ENCODE results near the gene ZFPM1. TPM values are rescaled to one million over a fixed set of nuclear protein-coding genes. Genes with fewer than 3 reads are reported as not detected.
A peak's percentile ranks its signal among the peaks of the same experiment; 100 is the strongest.

The ZFPM1 gene
- total RNA-seq, 1 donor from 2014 or later = 3.6 TPM

DNA sequence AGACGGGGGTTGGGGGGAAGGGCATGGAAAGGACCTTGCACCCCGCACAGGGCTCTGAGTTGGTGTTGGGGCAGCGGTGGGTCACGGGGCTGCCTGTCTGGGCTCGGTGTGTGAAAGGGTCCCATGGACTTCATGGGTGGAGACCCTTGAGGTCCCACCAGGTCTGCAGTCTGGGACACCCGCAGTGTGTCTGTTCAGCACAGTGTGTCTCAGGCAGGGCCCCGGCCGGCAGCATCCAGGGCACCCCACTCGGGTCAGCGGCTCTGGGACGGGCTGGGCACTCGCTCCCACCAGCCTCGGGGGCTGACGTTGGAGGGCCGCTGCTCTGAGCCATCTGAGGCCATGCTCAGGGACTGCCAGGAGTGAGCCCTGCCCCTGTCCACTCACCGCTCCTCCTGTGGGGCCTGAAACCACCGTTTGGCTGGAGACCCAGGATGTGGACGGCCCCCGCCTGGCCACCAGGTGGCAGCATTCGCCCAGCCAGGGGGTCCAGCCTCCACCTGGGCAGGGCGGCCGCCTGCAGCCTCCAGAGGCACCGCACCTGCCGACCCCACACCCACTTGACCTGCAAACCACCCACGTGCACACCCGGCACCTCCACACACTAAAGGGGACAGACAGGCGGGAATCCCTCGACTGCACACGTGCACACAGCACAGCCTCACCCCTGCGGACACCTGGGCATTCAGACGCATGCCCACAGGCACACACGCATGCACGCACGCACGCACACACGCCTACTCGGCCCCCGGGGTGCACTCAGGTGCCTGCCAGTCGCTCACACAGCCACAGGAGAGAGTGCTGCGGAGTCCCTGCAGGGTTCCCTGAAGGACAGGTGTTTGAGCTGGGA, 10.1 kb upstream of the ZFPM1 start:
- peak; percentile 93 for ATAC-seq (ENCODE audit: poor library complexity)
- DNase-seq = peak; percentile 82
- intact Hi-C loops (cut with DNase I) = loop anchor here (2.0 kb wide), 2 partner anchors 84 to 118 kb away; no protein-coding TSS in a partner anchor

DNA sequence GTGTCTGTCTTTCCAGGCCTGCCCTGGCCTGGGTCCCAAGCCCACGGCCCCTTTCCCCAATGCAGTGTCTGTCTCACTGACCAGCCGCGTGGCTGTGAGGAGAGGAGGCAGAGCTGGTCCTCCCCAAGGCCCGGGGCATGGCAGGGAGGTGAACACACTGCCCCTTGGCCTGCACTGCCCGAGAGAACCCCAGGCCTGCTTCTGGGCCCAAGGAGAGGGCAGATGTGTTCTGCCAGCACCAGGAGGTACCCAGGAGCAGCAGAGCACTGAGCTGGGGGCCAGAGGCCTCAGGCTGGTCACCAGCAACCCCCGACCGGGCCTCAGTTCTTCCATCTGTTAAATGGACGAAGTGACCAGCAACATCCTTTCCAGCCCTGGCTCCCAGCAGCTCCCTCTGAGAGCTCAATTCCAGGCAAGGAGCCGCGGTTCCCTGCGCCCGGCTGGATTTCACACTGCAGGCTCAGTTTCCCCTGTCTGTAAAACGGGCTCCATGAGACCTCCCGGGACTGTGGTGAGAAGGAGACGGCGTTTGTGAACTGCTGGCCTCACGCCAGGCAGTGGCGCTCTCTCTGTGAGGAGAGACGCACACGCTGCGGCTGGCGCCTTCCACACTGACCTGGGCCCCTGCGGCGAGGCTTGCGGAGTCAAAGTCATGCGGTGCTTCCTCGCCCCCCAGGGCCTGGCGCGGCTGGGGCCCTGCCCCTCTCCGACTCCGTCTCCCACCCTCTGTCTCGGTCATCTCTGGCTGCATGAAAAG, 8.1 kb upstream of the ZFPM1 start:
- intact Hi-C loops (cut with DNase I) = no loop called here
- no peak for ATAC-seq (ENCODE audit: poor library complexity)
- no peak for DNase-seq

DNA sequence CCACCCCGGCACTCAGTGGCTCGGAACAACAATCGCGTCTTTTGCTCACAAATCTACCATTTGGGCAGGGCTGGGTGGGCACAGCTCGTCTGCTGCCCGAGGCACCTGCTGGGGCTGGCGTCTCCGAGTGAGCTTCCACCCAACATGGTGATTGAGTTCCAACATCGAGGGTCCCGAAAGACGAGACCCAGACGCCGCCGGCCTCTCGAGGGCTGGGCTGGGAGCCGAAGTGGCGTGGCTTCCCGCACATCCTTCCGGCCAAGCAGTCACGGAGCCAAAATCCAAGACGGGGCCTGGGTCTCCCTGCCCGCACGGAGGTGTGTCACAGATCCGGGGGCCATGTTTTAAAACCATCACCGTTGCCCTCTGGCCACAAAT, 7.5 kb upstream of the ZFPM1 start:
- no peak for ATAC-seq (ENCODE audit: poor library complexity)
- intact Hi-C loops (cut with DNase I) = no loop called here

DNA sequence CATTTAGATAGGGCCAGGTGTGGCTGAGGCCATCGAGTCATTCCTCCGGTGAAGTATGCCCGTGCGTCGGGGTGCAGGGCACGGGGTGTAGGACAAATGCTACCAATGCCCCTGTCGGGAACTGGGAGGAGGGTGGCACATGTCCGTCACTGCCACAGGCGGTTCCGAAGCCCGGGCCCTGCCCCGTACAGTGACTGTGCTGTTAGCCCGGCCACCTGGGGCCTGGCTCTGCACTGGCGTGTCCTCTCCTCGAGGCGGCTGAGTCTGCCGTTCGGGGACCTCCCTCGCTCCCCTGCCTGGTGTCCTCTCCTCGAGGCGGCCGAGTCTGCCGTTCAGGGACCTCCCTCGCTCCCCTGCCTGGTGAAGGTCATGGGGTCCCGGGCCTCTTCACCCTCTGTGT, 7.0 kb upstream of the ZFPM1 start:
- intact Hi-C loops (cut with DNase I) = no loop called here
- DNase-seq (no peak), ATAC-seq (ENCODE audit: poor library complexity) (no peak)

More for the DNA sequence above, 7.5 kb upstream of the ZFPM1 start:
- no peak for DNase-seq

DNA sequence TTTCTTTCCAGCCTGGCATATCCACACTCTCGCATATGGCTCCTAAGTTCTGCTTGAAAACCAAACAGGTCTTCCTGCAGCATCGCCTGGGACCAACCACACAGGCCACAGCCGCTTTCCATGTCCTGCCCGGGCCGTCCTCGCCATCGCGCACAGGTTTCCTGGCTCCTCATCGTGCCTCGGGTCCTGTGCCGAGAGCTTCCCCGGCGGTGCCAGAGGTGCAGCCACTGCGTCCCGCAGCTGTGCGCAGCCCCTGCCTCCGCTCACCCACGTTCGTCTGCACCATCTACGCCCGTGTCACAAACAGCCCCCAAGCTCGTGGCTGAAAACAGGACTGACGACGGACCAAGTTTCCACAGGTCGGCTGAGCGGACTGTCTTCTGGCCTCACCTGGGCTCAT, 6.3 kb upstream of the ZFPM1 start:
- DNase-seq (no peak), ATAC-seq (ENCODE audit: poor library complexity) (no peak)
- intact Hi-C loops (cut with DNase I) = no loop called here

DNA sequence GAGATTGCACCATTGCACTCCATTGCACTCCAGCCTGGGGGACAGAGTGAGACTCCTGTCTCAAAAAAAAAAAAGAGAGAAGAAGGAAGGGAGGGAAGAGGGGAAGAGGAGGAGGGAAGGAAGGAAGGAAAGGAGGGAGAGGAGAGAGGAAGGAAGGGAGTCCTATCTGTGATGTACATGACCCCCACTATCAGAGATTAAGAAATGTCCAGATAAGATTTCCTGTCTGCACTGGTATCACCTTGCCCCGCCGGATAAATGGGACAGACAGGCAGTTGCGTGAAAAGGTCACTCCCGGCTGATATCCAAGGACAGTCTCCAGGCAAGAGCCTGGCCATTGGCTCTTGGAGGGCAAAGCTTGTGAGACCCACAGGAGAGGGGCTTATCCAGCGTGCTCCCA, 5.2 kb upstream of the ZFPM1 start:
- intact Hi-C loops (cut with DNase I) = no loop called here
- DNase-seq (no peak), ATAC-seq (ENCODE audit: poor library complexity) (no peak)

DNA sequence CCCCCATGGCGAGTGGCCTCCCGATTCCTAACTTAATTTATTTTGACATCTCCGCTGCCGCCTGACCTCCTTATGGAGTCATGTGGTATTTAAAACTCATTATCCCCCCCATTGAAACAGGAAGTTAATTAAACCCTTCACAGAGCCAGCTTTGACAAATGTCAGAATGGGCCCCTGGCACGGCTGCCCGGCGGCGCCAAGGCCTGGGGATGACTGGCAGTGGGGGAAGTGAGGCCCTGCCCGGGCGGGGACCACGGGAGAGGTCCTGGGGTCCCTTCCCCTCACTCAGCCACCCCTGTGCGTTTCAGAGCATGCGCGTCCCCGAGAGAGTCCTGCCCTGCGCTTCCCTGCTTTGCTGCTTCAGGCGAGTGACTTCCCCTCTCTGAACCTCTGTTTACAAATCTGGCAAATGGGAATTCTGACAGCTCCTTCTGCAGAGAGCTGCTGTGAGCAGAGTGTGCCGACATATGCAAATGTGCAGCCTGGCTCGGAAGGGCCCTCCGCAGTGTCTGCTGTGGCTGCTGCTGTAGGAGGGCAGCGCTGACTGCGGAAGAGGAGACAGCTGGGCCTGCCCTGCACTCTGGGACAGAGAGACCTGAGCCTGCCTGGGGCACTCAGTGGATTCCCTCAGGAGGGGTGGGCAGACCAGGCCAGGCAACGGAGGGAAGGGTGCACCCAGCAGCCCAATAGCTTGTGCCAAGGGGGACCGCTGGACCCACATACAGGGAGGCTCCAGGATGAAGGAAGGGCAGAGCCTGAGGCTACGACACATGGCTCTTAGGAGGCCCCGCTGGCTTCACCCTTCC, 4.4 kb upstream of the ZFPM1 start:
- intact Hi-C loops (cut with DNase I) = no loop called here
- ATAC-seq (ENCODE audit: poor library complexity) = no peak
- DNase-seq = no peak

DNA sequence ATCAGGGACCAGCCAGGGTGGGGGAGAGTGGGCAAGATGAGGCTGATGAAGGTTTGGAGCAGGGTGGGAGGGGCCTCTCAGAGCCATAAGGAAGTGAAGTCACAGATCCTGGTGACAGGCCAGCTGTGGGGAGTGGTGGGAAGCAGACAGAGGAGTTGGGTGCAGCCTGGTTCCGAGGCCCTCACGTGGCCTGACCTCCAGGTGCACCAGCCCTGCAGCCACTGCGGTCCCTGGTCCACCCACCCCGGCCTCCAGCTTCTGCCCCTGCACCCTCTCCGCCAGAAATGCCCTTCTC, 3.9 kb upstream of the ZFPM1 start:
- DNase-seq (no peak), ATAC-seq (ENCODE audit: poor library complexity) (no peak)
- intact Hi-C loops (cut with DNase I) = no loop called here

DNA sequence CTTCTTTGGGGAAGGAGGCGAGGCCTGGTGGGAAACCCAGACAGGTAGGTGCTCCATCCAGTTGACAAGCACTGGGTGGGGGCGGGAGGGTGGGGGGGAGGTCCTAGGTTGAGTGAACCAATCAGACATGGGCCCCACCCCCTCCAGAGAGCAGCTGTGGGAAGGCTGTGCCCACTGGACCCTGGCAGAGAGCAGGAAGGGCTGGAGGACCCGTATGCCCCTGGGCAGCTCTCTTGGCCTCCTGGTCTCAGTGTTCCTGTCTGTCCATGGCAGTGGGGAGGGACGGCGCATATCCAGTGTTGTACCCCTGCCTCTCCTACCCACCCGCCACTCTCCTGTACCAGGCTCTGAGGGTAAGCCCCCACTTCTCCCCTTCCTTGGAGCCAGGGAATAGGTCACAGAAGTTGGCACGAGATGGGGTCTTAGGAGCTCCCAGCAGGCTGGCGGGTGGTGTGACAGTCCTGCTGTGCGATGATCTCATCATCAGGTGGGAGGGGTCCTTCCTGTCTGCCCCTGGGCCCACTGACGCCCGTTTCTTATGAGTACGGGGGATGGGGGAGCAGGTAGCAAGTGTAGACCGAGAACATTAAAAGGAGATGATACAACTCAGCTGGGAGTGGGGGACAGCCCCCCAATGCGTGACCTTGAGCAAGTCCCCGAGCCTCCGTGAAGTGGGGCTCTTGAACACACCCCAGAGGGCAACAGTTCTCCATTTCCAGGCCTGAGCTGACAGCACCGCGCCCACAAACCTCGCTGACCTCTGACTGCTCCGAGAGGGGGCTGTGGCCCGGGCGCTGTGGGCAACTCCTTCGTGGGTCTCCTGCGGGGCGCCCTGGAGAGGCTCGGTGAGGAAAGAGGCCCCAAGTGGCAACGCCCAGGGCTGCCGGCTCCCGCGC, 1.2 kb upstream of the ZFPM1 start:
- no peak for DNase-seq
- intact Hi-C loops (cut with DNase I) = no loop called here
- no peak for ATAC-seq (ENCODE audit: poor library complexity)

DNA sequence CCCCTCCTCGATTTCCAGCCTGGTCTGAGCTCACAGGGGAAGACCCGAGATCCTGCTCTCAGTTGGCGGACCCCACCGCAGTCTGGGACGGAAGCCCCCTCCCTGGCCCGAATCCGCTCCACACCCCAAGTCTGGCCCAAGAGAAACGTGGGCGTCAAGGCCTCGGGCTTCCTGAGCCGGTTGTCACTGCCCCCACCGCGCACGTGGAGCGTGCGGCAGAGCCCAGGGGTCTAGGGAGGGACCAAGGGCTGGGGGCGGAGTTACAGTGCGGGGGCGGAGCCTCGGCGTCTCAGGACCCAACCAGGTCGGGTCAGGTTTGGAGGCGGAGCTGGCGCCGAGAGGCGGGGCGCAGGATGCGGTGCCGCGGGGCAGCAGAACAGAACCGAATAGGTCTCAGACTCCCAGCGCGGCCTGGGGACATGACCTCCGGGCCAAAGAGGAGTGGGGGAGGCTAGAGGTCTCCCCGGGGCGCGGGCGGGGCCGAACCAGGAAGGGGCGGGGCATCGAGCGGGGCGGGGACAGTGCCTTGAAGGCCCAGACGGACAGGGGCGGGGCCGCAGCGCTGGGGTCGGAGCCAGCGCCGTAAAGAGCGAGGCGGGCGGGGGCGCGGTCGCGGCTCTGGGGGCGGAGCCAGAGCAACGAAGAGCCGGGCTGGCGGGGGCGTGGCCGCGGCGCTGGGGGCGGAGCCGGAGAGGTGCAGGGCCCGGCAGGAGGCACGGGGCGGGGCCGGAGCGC, 431 bp upstream of the ZFPM1 start:
- intact Hi-C loops (cut with DNase I) = no loop called here
- DNase-seq (peak; percentile 99), ATAC-seq (ENCODE audit: poor library complexity) (peak; percentile 95)

DNA sequence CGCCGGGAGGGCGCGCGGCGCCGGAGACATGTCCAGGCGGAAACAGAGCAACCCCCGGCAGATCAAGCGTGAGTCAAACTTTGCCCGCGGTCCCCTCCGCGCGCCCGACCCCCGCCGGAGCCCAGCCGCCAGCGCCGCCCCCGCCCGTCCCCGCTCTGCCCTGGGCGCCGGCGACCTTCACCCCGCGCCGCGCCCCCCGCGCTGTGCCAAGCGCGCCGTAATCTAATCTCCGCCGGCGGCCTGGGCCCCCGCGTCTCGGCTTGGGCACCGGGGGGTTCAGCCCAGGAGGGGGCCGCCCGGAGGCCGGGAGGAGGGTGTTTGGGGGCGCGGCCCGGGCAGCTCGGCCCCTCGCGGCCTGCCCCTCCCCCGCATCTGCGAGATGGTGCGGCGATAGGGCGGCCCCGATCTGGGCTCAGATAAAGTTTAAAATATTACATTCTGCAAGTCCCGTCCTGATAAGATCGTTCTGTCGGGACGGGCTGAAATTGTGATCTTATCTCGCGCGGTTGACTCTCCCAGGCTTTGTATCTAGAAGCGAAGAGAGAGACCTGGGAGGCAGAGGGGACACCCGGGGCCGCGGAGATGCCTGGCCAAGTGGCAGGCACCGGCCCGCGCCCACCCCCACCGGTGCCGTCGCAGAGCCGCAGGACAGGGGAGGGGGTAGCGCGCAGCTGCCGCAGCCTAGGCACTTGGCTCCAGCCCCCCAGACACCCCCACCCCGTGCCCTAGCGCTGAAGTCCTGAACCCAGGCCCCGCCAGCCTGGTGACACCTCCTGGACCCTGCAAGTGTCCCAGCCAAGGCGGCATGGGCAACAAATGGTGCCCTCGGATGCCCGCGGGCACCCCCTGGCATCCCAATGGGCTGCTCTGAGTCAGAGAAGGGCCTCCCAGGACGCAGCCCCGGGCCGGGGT, 787 bp downstream of the ZFPM1 start:
- ATAC-seq (ENCODE audit: poor library complexity) = no peak
- intact Hi-C loops (cut with DNase I) = no loop called here
- DNase-seq = no peak

DNA sequence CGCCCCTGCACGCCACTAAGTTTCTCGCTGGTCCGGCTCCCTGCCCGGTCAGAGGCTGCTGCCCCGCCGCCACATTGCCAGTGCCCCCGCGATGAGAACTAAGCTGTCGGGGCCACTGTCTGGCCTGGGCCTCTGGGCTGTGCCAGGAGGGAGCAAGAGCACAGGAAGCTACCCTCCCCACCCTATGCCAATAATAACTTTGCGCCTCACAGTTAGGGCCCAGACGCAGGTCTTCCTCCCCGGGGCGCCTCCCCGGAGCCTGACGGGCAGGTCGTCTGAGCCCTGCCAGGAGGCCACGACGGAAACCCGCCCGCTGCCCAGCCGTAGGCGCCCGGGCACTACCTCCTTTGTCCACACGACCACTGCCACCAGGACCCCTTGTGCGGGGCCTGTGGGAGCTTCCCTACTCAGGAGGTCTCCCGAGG, 1.5 kb downstream of the ZFPM1 start:
- no peak for DNase-seq
- intact Hi-C loops (cut with DNase I) = no loop called here
- no peak for ATAC-seq (ENCODE audit: poor library complexity)

DNA sequence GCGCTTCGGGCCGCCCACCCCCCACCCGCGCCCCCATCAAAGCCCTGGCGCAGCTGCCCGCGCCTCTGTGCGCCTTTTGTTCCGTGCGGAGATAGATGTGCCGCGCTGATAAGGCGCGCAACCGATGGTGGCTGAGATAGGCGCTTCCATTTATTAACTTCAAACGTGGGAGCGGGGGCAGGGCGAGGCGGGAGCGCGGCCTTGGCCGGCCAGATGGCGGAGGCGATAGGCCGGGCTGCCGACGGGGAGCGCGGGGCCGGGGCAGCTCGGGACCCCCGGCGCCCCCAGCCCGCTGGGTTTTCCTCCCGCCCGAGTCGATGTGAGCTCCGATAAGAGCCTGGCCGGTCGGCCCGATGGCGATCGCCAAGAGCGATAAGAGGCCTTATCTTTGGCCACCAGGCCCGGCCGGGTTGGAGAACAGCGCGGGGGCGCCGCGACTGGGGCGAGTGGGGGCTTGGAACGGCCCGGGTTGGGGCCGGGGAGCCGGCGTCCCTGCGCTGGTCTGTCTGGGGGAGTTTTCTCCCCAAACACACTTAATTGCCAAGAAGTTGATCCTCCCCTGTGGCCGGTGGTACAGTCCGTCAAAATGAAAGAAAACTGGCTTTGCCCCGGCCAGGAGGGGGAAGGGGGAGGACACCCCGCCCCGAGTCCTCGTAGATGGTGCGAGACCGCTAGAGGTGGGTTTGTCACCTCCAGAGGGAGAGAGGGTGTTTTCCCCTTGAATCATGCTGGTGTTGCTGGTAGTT, 2.7 kb downstream of the ZFPM1 start:
- DNase-seq = no peak
- no peak for ATAC-seq (ENCODE audit: poor library complexity)
- intact Hi-C loops (cut with DNase I) = no loop called here

DNA sequence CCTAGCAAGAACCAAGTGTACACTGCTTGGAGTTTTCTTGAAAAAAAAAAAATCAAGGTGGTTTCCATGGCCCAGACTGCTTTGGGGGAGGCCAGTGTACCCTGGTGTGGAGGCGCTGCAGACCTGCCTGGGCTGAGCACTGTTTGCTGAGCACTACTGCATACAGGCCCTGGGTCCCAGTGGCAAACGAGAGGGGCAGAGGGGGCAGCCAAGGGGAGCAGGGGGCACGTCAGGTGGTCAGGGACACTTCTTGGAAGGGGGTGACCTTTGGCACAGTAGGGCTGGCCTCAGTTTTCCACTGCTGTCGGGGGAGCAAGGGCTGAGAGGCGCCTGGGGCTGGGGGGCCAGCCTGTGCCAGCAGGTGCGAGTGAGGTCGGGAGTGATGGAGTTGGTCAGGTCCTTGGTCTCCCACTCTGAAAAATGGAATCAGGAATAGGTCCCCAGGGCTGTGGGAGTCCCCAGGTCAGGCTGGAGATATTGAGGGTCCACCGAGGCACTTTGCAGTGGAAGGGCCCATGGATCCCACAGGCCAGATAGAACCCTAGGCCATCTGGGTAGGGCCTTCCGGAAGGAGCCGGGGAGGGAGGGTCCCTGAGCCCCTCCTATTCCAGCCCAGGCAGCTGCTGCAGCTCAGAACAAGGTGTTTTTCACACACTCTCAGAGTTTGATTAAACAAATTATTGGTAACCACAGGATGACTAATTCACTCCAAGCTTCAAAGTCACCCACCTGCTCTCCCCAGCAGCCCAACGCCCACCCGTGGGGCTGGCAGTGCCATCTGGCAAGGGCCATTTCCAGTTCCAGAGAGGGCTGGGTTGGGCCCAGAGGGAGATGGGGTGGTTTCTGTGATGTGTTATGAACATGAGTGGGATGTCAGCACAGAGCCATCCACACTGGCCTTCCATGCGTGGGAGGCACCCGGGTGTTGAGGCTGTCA, 3.5 kb downstream of the ZFPM1 start:
- no peak for DNase-seq
- ATAC-seq (ENCODE audit: poor library complexity) = no peak
- intact Hi-C loops (cut with DNase I) = no loop called here

DNA sequence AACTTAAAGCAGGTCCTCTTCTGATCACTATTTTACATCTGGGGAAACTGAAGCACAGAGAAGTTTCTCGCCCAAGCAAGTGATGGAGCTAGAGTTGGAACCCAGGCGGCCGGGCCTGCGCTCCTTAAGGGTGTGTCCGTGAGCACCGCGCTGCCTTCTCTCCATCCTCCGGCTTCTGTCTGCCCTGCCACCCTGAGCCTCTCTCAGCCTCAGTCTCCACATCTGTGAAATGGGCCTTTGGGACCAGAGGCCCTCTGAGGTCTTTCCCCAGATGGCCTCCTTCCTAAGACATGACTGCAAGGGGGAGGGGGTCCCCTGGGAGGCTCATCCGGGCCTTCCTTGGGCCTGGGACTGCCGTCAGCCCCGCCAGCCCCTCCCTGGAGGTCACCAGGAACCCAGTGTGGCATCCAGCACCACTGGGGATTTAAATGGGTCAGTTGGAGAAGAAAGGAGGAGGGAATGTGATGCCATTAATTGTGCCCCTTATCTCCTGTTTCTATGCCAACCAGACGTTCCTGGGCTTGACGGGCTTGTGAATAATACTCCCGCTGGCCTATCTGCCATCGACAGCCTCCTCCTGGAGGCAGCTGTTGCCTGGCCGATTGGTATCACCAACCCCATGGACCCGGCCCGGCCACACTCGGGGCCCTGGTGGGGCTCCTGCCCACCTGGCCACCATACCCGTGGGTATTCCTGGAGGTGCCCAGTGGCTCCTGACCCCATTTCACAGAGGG, 5.1 kb downstream of the ZFPM1 start:
- intact Hi-C loops (cut with DNase I) = no loop called here
- DNase-seq (no peak), ATAC-seq (ENCODE audit: poor library complexity) (no peak)
